CMK (cell line): ENCODE data around the gene CDKAL1.
"Not testable (repeated sequence)": the region's sequence is repeated elsewhere in the genome, so short reads cannot be mapped to it uniquely, and the experiment has no call there.

Experiments used
- DNase-seq: peaks from one replicate; pipeline ENCODE4 v3.0.0-alpha.2; 2010; ENCODE audit warnings: low read depth

CDKAL1 gene

DNA sequence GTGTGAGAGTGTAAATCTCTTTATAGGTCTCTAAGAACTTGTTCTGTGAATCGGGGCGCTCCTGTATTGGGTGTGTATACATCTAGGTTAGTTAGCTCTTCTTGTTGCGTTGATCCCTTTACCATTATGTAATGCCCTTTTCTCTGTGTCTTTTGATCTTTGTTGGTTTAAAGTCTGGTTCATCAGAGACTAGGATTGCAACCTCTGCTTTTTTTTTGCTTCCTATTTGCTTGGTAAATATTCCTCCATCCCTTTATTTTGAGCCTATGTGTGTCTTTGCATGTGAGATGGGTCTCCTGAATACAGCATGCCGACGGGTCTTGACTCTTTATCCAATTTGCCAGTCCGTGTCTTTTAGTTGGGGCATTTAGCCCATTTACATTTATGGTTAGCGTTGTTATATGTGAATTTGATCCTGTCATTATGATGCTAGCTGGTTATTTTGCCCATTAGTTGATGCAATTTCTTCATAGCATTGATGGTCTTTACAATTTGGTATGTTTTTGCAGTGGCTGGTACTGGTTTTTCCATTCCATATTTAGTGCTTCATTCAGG lies 60.1 kb downstream of the CDKAL1 start:
- not testable (repeated sequence) for DNase-seq

DNA sequence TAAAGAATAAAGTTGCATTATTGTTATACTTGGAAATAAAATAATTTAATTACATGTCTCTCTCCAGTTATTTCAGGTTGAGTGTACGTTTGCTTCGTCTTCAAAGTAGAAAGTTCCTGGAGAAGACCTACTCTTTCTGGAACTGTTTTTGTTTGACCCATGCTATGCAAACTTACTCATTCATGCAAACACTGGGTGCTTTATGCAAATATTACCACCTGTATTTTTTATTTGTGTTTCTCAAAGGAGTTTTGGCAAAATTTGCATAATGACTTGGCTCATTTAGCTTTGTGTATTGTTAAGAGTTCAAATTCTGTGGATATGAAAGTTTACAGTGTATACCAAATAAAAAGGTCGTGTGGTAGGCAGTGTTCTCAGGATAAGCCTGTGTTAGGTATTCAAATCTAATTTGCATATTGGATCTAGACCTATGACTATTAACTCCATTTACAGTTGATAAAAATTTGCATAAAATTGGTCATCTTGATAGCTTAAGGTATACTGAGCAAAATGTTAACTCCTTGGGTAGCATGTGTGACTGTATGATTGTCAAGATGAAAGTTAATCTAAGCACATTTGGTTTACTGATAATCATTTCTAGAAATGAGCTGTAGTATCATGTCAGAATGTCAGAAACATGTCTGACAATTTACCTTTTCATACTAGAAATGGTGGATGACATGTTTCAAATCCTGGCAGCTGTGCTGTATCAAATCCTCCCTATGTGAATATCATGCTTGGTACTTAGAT lies 65.2 kb downstream of the CDKAL1 start:
- no peak for DNase-seq

DNA sequence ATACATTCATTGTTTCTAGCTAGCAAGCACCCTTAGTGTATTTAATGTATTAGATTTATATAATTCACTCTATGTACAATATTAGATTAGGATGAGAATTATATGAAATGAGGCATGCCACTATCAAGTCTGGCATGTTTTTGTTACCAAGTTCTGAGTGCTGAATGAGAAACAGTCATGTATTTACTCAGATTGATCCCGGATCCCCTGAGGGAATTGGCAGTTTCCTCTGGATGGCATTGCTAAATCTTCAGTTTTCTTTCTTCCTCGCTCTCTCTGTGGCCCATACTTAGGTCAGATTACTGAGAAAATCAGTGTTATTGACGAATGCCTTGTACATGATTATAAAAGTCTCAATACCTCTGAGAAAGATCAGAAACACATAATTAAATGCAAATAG lies 66.6 kb downstream of the CDKAL1 start:
- DNase-seq: no peak

DNA sequence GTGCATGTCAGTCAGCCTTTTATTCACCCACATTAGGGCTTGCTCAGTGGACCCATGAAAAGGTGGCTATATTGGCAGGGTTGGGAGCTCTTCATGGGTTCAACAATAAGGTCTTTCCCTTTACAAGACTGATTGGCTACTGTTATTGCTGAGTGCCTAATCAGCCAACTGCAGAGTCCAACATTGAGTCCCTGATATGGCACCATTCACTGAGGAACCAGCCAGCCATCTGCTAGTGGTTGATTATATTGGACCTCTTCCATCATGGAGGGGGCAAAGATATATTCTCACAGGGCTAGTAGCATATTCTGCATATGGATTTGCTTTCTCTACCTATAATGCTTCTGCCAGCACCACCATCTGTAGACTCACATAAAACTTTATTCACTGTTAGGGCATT lies 69.9 kb downstream of the CDKAL1 start:
- DNase-seq: no peak

DNA sequence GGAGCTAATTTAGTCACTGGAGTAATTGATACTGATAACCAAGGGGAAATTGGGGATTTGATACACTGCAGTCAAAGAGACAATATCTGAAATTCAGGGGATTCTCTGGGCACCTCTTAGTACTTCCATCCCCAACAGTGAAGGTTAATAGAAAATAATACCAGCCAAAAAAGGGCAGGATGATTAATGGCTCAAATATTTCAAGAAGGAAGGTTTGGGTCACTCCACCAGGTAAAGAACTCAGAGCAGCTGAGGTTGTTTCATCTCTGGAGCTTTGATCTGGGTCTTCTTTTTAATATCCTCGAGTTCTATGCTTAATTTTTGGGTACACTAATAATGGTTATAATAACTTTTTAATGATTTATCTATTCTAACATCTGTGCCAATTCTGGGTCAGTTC lies 70.8 kb downstream of the CDKAL1 start:
- no peak for DNase-seq

DNA sequence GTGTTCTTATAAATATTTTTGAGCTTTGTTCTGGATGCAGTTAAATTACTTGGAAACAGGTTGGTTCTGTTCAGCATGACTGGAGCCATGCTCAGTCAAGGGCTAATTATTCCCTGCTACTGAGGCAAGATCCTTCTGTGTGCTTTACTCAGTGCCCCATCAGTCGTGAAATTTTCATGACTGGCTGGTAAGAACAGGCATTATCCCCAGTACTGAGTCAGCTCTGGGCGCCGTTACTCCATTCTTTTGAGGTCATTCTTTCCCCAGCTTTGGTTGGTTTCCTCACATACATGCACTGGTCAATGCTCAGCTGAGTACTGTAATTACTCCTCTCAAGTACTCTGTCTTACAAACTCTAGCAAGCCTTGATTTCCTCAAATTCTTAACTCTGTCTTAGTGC lies 71.3 kb downstream of the CDKAL1 start:
- no peak for DNase-seq

DNA sequence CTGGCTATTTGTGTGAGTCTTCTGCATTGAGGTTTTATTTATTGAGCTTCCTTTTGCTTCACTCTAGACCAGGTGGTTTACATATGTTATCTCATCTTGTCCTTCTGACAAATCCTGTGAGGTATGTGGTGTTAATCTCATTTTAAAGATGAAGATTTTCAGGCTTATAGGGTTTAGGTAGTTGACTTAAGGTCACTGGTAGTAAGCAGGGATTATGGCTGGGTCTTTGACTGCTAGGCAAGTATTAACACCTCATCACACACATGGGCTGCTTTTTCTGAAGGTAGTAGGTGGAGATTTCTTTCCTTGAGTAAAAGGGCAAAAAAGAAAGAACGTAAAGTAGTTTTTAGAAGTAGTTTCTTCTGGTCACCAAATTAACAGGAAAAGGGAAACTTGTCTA lies 72.6 kb downstream of the CDKAL1 start:
- DNase-seq: no peak

DNA sequence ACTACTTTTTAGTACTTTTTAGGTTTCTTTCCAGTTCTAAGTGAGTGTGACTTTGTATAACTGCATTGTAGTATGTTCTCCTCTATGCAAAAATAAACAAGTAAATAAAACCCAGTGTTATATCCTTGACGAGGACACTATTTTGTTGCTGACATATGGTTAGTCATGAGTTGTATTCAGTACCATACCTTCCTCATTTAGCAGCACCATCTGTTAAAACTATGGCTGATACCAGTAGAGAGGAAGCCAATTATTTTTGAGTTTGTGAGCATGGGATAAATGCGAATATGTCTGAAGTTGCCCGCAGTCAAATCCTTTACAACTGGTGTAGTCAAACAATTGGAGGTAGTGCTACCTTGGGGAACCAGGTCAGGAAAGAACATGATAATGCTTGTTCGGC lies 74.1 kb downstream of the CDKAL1 start:
- DNase-seq: no peak

DNA sequence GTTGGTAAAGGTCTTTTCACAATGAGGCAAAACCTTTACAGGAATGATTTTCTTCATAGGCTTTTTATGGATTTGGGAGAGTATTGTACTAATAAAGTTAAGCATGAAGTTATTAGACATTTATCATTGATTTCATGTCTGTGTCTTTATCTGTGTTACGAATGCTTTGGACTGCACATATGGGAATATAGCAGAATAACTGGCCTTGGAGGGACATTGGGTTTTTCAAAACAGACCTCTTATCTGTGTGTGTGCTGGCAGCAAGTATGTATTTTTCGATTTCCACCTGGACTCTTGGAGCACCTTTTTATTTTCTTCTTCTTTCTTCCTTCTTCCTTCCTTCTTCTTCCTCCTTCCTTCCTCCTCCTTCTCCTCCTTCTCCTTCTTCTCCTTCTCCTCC lies 74.6 kb downstream of the CDKAL1 start:
- no peak for DNase-seq

DNA sequence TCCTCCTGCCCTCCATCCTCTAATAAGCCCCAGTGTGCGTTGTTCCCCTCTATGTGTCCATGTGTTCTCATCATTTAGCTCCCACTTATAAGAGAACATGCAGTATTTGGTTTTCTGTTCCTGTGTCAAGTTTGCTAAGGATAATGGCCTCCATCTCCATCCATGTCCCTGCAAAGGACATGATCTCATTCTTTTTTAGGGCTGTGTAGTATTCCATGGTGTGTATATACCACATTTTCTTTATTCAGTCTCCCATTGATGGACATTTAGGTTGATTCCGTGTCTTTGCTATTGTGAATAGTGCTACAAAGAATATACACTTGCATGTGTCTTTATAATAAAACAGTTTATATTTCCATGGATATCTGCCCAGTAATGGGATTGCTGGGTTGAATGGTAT lies 75.7 kb downstream of the CDKAL1 start:
- not testable (repeated sequence) for DNase-seq

DNA sequence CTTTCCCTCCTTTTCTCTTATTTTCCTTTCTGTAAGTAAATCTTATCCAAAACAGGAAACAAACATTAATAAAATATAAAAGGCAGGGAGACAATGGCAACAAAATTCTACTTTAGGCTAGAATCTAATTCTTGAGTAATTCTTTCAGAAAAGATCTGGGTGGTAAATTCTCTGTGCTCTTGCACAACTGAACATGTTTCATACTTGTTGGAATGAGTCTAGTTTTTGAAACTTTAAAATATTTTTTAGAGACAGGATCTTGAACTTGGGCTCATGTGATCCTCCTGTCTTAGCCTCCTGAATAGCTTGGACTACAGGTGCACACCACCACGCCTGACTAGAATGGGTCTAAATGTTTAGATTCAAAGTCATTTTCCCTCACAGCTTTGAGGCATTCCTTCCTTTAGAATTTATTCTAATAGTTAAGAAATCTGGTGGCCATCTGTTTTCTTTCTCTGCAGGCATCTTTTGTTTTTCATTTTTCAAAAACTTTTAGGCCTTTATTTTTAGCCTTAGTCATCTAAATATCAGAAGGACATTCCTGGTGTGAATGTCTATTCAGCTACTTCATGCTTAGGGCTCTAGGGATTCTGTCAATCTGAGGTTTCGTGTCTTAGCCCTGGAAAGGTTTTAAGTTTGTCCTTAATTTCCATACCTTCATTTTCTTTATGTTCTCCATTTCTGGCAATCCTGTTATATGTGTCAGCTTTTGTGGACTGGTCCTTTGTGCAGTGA lies 76.5 kb downstream of the CDKAL1 start:
- no peak for DNase-seq

DNA sequence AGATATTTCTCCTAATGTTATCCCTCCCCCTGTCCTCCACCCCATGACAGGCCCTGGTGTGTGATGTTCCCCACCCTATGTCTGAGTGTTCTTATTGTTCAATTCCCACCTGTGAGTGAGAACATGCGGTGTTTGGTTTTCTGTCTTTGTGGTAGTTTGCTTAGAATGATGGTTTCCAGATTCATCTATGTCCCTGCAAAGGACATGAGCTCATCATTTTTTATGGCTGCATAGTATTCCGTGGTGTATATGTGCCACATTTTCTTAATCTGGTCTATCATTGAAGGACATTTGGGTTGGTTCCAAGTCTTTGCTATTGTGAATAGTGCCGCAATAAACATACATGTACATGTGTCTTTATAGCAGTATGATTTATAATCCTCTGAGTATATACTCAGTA lies 83.3 kb downstream of the CDKAL1 start:
- not testable (repeated sequence) for DNase-seq

DNA sequence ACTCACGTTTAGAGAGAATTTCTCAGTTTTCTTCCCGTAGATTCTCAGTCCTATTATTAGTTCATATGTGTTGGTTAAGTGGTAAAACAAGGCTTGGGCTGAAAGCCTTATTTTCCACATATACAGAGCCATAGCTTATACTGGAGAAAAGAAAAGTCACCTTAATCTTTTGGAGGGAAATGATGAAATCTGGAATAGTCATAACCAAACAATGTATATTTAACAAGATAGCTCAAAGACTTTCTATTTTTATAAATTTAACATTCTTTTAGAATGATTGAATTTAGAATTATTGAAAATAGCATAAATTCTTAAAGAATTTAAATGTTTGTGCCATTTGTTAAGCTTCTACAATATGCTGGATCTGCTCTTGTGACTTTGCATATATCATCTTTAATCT lies 85.8 kb downstream of the CDKAL1 start:
- no peak for DNase-seq

DNA sequence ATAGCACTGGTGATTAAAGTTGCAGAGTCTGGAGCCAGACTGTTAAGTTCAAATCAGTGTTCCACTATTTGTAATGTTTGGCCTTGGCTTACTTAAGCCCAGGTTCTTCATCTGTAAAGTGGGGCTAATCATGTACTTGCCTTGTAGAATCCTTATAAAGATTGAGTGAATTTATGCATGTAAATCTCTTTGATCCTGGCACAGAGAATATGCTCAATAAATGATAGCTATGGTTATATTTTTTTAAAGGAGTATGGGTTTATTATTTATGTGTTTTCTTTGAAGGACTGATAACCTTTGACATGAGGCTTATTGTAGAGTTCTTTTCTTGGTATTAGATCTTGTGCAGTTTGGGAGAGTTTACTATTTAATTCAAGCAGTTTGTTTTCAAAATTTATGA lies 89.5 kb downstream of the CDKAL1 start:
- DNase-seq: no peak

DNA sequence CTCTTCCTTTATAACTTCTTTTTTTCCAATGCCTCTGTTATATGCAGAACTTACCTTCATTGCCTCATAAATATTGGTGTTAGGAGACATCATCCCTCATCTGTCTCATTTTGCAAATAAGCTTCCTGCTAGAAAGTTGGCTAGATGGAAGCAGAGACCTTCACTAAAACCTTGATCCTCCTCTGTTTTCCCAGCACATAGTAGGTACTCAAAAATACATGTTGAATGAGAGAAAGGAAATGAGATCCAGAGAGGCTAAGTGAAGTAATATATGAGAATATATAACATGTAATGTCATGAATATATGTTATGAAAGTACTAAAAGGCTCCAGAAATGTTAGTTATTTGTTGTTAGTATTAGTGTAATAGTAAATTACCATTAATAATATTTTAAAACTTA lies 91.9 kb downstream of the CDKAL1 start:
- DNase-seq: no peak

DNA sequence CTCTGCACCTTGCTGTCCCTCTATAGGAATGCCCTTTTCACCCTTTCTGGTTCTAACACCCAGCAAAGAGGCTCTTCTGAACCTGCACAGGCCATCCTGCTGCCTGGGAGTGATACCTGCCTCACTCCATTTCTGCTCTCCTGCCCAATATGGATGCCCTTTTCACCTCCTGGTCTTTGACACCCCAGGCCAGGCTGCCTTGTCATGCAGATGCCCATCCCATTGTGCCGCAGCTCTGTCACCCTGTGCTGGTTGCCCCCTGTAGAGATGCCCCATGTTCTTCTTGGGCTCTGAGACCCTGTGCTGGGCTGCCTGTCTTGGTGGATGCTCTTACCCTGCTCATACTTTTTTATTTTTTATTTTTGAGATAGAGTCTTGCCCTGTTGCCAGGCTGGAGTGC lies 95.3 kb downstream of the CDKAL1 start:
- DNase-seq: no peak

DNA sequence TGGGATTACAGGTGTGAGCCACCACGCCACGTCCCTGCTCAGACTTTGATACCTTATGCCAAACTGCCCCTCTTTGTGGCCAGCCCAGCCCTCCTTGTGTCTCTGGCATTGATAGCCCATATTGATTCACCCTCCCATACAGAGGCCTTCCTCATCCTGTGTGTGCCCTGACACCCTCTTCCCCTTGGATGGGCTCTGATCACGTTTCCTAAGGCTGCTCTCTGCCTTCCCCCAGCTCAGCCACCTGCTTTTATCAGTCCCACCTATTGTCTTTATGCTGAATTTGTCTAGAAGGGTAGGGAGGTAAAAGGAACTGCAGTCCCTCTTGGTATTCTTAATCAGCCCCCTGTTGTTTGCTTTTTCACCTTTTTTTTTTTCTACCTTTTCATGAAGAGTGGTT lies 95.9 kb downstream of the CDKAL1 start:
- DNase-seq: no peak

DNA sequence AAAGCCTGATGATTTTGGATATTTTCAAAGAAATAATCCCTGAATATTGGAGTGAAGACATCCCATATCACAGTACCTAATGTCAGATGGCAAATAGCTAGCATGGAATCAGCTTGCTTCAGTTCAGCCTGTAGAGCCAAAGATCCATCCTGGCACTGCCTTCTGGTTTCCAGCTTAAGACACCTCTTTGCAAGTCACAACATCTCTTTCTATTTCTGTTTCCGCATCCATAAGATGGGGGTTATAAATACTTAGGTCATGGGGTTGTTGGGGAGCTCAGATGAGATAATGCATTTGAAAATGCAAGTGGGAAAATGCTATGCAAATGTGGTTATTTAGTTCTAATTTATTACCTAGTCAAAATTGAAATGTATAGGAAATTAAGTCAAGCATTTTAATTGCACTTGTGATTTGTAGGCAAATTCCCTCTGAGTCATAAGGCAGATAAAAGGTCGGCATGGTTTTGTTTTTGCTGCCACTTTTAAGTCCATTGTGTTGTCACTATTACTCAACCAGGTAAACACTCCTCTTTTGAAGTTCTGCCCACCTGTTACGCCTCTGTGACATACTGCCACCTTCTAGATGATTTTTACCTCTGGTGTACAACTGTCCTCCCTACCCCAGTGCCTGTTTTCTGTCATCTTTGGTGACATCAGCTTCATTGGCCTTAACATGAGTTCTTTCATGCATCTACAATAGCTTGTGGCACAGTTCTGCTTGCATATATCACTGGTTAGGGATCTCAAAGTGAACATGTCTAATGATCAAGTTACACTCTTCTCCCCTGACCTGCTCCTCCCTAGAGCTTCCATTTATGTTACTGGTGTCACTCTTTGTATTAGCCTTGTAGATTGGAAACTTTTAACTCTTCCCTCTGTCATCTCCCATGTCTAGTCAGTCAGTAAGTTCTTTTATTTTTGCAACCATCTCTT lies 96.6 kb downstream of the CDKAL1 start:
- no peak for DNase-seq

DNA sequence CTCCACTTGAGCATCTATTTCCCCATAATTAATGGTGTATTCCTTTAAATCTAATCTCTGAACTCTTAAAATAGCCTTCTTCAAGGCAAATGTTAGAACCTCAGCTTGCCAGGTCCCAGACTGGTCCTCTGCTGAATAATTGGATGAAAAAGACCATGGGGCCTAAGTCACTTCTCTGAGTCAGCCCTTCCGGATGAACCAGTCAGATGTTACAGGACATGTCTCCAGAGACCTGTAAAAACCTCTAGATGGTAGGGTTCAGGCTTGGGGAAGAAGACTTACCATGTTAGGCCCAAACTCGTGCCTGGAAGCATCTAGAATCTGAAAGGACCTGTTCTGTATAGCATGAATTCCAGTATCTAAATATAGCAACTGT lies 97.3 kb downstream of the CDKAL1 start:
- no peak for DNase-seq

DNA sequence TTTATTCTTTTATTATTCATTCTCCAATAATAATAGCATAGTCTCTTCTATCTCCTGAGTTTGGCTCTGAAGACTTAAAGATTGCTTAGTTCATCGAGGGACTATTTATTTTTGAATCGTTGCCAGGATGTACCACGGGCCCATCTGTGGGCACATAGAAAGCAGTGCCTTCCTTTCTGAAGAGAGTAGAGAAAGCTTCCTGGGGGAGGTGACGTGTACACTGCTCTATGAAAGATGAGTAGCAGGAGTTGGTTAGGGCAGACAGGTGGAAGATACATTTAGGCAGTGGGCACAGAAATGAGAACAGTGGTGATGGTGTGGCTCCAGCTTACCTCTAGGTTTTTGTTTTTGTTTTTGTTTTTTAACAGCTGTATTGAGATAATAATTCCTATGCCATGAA lies 98.4 kb downstream of the CDKAL1 start:
- DNase-seq: no peak

DNA sequence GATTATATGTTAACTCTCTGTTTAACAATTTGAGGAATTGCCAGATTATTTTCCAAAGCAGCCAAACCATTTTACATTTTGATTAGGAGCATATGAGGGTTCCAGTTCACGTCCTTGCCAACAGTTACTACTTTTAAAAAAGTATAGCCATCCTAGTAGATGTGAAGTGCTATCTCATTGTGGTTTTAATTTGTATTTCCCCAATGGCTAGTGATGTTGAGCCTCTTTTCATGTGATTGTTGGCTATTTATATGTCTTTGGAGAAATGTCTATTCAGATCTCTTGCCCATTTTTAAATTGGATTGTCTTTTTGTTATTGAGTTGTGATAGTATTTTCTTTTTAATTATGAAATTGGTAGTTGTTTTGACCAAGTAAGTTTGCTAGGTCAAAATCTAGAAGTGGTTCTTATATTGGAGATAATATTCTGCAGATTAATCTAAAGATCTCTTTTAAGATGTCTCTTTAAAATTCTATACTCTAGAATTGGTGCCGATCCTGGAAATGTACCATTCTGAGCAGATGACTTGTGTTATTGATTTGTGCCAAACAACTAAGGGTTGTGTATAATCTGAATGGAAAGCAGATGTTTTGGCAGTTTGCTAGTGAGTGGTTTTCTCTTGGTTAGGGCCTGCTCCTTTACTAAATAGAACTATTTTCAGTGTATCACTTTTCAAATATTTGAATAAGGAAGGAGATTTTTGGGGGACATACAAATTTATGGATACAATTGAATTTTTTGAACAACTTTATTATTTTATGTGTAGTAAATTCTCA lies 99.5 kb downstream of the CDKAL1 start:
- no peak for DNase-seq

DNA sequence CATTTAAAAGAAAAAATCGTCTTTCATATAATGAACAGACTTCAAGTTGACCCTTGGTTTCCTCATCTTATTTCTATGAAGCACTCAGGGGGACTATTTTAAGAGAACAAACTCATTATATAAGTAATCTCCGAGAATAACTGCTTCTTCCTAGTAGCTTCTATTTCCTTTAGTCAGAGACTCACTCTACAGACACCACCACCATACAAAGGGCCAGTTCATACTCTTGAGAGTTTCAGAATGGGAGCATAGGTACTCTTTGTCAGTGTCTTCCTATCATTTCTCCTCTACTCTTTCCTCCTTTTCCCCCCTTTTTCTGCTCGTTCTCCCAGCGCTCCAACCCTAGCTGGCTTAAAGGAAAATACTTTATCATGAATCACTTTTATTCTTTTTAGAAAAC lies 104.9 kb downstream of the CDKAL1 start:
- DNase-seq: no peak
